ENCODE measurements around the gene NPHP4. TPM values are rescaled to one million over a fixed set of nuclear protein-coding genes. Genes with fewer than 3 reads are reported as not detected.

The NPHP4 gene
- total RNA-seq, 1 experiment from 2014 or later = 16.8 TPM

DNA sequence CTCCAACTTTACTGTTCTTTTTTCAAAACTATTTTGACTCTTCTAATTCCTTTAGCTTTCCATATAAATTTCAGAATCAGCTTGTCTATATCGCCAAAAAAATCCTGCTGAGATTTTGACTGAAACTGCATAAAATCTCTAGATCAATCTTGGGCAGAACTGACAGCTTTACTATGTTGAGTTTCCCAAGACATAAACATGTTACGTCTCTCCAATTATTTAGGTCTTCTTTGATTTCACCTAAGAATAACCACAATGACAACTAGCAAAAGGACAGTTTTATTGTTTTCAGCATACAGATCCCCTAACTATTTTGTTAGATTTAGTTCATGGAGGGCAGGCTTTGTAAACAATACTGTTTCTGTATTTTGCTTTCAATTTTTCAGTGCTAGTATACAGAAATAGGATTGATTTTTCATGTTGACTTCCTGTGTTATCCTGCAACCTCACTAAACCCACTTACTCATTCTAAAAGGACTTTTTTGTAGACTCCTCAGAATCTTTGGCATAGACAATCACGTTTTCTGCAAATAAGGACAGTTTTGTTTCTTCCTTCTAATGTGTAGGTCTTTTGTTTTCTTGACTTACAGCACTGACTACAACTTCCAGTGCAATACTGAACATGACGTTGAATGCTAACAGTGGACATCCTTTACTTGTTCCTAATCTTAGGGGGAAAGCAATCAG is 63.4 kb downstream of the NPHP4 start:
- Mint-ChIP-seq H3K4me3 (no peak overlapping the region), H3K27ac (no peak overlapping the region), H3K4me1 (peaks cover 11% of the 10 kb centered on the region), H3K27me3 (ENCODE audit: low read depth) (no peaks in the 10 kb centered on the region), H3K9me3 (no peaks in the 10 kb centered on the region), H3K36me3 (peaks cover 6% of the 10 kb centered on the region; the same call in 1 of the 2 replicates)
- POLR2A ChIA-PET = no interaction called here
- TF ChIP-seq, protein P1, sequence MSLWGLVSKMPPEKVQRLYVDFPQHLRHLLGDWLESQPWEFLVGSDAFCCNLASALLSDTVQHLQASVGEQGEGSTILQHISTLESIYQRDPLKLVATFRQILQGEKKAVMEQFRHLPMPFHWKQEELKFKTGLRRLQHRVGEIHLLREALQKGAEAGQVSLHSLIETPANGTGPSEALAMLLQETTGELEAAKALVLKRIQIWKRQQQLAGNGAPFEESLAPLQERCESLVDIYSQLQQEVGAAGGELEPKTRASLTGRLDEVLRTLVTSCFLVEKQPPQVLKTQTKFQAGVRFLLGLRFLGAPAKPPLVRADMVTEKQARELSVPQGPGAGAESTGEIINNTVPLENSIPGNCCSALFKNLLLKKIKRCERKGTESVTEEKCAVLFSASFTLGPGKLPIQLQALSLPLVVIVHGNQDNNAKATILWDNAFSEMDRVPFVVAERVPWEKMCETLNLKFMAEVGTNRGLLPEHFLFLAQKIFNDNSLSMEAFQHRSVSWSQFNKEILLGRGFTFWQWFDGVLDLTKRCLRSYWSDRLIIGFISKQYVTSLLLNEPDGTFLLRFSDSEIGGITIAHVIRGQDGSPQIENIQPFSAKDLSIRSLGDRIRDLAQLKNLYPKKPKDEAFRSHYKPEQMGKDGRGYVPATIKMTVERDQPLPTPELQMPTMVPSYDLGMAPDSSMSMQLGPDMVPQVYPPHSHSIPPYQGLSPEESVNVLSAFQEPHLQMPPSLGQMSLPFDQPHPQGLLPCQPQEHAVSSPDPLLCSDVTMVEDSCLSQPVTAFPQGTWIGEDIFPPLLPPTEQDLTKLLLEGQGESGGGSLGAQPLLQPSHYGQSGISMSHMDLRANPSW (CRISPR knock-in tag; conservative IDR thresholded peaks at IDR 0.05; ENCODE audit: low read depth) = no peak
- no peak for TF ChIP-seq CREM (CRISPR knock-in tag; IDR thresholded peaks at IDR 0.05)
- TF ChIP-seq ZNF263 (CRISPR knock-in tag; IDR thresholded peaks at IDR 0.05; ENCODE audit: low read depth) = no peak
- no peak for TF ChIP-seq ZNF317 (CRISPR knock-in tag; IDR thresholded peaks at IDR 0.05; ENCODE audit: borderline replicate concordance, low read depth)
- no peak for TF ChIP-seq ZNF423 (CRISPR knock-in tag; IDR thresholded peaks at IDR 0.05)
- TF ChIP-seq, protein P2, sequence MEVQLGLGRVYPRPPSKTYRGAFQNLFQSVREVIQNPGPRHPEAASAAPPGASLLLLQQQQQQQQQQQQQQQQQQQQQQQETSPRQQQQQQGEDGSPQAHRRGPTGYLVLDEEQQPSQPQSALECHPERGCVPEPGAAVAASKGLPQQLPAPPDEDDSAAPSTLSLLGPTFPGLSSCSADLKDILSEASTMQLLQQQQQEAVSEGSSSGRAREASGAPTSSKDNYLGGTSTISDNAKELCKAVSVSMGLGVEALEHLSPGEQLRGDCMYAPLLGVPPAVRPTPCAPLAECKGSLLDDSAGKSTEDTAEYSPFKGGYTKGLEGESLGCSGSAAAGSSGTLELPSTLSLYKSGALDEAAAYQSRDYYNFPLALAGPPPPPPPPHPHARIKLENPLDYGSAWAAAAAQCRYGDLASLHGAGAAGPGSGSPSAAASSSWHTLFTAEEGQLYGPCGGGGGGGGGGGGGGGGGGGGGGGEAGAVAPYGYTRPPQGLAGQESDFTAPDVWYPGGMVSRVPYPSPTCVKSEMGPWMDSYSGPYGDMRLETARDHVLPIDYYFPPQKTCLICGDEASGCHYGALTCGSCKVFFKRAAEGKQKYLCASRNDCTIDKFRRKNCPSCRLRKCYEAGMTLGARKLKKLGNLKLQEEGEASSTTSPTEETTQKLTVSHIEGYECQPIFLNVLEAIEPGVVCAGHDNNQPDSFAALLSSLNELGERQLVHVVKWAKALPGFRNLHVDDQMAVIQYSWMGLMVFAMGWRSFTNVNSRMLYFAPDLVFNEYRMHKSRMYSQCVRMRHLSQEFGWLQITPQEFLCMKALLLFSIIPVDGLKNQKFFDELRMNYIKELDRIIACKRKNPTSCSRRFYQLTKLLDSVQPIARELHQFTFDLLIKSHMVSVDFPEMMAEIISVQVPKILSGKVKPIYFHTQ (CRISPR knock-in tag; IDR thresholded peaks at IDR 0.05) = no peak
- TF ChIP-seq, protein P3, sequence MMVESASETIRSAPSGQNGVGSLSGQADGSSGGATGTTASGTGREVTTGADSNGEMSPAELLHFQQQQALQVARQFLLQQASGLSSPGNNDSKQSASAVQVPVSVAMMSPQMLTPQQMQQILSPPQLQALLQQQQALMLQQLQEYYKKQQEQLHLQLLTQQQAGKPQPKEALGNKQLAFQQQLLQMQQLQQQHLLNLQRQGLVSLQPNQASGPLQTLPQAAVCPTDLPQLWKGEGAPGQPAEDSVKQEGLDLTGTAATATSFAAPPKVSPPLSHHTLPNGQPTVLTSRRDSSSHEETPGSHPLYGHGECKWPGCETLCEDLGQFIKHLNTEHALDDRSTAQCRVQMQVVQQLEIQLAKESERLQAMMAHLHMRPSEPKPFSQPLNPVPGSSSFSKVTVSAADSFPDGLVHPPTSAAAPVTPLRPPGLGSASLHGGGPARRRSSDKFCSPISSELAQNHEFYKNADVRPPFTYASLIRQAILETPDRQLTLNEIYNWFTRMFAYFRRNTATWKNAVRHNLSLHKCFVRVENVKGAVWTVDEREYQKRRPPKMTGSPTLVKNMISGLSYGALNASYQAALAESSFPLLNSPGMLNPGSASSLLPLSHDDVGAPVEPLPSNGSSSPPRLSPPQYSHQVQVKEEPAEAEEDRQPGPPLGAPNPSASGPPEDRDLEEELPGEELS (CRISPR knock-in tag; IDR thresholded peaks at IDR 0.05) = no peak
- TF ChIP-seq, protein P4, sequence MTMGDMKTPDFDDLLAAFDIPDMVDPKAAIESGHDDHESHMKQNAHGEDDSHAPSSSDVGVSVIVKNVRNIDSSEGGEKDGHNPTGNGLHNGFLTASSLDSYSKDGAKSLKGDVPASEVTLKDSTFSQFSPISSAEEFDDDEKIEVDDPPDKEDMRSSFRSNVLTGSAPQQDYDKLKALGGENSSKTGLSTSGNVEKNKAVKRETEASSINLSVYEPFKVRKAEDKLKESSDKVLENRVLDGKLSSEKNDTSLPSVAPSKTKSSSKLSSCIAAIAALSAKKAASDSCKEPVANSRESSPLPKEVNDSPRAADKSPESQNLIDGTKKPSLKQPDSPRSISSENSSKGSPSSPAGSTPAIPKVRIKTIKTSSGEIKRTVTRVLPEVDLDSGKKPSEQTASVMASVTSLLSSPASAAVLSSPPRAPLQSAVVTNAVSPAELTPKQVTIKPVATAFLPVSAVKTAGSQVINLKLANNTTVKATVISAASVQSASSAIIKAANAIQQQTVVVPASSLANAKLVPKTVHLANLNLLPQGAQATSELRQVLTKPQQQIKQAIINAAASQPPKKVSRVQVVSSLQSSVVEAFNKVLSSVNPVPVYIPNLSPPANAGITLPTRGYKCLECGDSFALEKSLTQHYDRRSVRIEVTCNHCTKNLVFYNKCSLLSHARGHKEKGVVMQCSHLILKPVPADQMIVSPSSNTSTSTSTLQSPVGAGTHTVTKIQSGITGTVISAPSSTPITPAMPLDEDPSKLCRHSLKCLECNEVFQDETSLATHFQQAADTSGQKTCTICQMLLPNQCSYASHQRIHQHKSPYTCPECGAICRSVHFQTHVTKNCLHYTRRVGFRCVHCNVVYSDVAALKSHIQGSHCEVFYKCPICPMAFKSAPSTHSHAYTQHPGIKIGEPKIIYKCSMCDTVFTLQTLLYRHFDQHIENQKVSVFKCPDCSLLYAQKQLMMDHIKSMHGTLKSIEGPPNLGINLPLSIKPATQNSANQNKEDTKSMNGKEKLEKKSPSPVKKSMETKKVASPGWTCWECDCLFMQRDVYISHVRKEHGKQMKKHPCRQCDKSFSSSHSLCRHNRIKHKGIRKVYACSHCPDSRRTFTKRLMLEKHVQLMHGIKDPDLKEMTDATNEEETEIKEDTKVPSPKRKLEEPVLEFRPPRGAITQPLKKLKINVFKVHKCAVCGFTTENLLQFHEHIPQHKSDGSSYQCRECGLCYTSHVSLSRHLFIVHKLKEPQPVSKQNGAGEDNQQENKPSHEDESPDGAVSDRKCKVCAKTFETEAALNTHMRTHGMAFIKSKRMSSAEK (CRISPR knock-in tag; IDR thresholded peaks at IDR 0.05; ENCODE audit: borderline replicate concordance) = no peak
- no peak for DNase-seq (ENCODE audit: low spot score)
- CTCF ChIA-PET = no interaction called here
- ATAC-seq = no peak

DNA sequence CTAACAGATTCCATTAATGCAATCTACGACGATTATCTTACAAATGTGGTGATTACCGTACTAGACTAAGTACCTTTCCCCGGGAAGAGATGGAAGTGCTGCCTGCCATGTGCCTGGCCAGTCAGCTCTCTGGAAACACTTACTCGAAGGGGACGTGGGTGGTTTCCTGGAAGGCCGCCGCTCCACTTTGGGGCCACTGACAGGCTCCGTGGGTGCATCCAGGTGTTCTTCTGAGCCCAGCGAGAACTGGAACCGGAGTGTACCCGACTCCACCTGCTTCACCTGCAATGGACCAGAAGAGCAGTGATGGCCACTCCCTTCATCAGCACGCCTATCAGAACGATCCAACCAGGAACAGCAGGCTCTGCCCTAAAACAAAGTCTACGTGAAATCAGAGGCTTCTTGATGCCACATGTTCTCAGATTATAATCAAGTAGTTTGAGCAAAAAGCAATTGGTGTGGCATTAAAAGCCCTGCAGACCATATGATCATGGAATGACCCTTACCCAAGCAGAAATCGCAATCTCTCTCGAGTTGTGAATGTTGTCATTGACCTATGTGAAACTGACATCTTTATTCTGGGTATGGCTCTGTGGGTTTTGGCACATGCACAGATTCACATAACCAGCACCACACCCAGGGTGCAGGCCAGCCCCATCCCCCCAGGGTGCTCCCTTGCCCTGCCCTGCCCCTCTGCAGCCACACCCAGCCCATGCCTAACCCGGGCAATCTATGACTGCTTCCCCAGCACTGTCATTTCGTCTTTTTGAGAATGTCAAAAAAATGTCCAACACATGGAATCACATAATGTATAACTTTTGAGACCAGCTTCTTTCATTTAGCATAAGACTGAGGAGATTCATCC is 64.5 kb downstream of the NPHP4 start:
- TF ChIP-seq ZNF138 (CRISPR knock-in tag; conservative IDR thresholded peaks at IDR 0.05) (no peak), IRF2 (CRISPR knock-in tag; IDR thresholded peaks at IDR 0.05; ENCODE audit: borderline replicate concordance, low read depth) (no peak), TEAD1 (CRISPR knock-in tag; IDR thresholded peaks at IDR 0.05) (no peak), ETV6 (CRISPR knock-in tag; IDR thresholded peaks at IDR 0.05) (no peak)
- TF ChIP-seq, protein P1 (CRISPR knock-in tag; conservative IDR thresholded peaks at IDR 0.05; ENCODE audit: low read depth) = no peak
- TF ChIP-seq, protein P5, sequence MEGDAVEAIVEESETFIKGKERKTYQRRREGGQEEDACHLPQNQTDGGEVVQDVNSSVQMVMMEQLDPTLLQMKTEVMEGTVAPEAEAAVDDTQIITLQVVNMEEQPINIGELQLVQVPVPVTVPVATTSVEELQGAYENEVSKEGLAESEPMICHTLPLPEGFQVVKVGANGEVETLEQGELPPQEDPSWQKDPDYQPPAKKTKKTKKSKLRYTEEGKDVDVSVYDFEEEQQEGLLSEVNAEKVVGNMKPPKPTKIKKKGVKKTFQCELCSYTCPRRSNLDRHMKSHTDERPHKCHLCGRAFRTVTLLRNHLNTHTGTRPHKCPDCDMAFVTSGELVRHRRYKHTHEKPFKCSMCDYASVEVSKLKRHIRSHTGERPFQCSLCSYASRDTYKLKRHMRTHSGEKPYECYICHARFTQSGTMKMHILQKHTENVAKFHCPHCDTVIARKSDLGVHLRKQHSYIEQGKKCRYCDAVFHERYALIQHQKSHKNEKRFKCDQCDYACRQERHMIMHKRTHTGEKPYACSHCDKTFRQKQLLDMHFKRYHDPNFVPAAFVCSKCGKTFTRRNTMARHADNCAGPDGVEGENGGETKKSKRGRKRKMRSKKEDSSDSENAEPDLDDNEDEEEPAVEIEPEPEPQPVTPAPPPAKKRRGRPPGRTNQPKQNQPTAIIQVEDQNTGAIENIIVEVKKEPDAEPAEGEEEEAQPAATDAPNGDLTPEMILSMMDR (IDR thresholded peaks at IDR 0.05) = no peak
- DNase-seq (ENCODE audit: low spot score) (no peak), ATAC-seq (no peak)
- H3K27ac Mint-ChIP-seq = no peak overlapping the region
- peaks cover 4% of the 10 kb centered on the region; the same call in 1 of the 2 replicates for H3K36me3 Mint-ChIP-seq
- CTCF ChIA-PET = interaction anchor here (1.2 to 1.5 kb wide), 4 partner anchors 11 to 126 kb away, joined by 3 to 4 read pairs (median 3); no protein-coding TSS in a partner anchor
- peaks cover under 1% of the 10 kb centered on the region; the same call in 1 of the 2 replicates for H3K4me1 Mint-ChIP-seq
- H3K4me3 Mint-ChIP-seq = no peak overlapping the region
- no peaks in the 10 kb centered on the region for H3K9me3 Mint-ChIP-seq
- POLR2A ChIA-PET = no interaction called here
- no peaks in the 10 kb centered on the region for H3K27me3 Mint-ChIP-seq (ENCODE audit: low read depth)
